HG03469 (cell line): ENCODE results near the gene LDLRAD1.
"Not testable (repeated sequence)": the region's sequence is repeated elsewhere in the genome, so short reads cannot be mapped to it uniquely, and the experiment has no call there.

ENCODE experiments used
- ATAC-seq: cut with Tn5 transposase; IDR thresholded peaks from one replicate; pipeline ENCODE4 v1.9.1; 2021; ENCODE audit warnings: mild to moderate bottlenecking, moderate library complexity, moderate number of reproducible peaks; ENCODE audit not compliant: unreplicated experiment

Gene LDLRAD1

DNA sequence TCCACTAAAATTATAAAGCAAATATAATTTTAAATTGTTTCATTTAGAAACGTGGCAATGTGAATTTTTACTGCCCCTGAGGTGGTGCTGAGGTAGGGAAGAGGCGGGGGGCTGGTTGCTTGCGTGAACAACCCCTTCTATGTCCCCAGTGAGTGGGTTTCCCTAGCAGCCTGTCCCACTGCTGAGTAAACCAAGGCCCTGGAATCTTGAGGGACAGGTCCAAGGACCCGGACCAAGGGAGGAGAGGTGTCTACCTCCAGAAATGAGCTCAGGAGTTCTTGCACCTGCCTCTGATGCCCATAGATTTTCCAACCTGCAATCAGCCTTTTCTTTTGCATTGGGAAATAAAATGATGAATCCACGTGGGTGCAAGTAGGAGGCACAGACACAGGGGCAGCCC, 649 bp upstream of the LDLRAD1 start:
- ATAC-seq = no peak

DNA sequence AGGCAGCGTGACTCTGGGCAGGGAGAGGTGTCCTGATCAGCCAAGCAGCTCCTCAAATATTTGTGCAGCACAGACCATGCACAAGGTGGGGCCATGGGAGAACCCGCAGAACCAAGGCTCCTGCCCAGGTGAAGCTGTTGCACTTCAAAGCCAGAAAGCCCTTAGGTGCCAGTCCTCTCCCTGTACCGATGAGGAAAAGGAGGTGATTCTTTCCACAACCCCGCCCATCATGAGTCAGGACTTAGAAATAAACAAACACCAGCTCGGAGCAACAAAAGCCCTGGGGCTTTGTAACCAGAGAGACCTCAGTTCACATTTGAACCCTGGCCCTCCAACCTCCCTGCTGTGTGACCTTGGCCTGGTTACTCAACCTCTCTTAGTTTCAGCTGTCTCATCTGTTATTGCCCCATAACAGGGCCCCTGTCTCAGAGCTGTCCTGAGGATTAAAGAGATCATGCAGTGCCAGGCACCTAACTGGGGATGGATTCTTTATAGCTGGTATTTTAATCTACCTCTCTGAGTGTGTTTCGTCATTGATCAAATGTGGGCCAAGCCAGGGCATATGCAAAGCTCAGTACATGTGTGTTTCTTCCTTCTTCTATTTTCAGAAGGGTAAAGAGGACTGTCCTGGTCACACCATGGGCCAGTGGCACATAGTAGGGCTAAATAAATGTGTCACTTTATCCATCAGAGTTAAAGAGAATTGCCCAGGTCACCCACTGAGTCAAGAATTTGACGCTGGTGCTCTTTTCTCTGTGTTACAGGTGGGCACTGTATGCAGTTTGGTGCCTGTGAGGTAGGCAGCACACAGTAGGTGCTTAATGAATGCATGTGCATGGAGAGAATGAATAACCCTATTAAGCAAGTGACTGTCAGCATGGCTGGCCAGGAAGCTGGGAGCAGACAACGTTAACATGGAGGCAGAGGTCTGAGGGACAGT, 1.4 kb downstream of the LDLRAD1 start:
- no peak for ATAC-seq

DNA sequence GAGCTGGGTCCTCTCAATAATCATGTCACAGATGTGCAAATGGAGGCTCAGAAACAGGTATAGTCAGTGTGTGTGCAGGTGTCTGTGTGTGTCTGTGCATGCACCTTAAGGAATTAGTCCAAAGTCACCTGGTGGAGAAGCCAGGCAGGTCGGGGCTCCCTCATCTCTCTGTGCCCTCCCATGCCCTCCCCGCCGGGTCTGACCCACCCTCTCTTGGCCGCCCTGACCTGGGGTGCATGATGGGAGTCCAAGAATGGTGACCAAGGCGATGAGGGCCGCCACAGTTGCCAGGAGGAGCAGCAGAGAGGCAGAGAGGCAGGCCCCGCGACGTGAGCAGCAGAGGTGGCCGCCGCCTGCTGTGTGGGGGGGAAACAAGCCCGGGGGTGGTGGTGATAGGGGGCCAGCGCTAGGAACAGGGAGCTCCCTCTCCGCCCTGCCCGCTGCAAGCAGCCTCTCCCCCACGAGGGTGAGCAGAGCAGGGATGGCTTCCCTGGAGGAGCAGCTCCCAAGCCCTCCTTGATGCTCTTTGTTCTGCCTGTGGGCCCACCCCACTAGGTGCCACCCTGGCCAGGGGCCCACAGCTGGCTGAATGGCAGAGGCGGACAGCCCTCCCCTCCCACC, 3.9 kb downstream of the LDLRAD1 start:
- no peak for ATAC-seq

DNA sequence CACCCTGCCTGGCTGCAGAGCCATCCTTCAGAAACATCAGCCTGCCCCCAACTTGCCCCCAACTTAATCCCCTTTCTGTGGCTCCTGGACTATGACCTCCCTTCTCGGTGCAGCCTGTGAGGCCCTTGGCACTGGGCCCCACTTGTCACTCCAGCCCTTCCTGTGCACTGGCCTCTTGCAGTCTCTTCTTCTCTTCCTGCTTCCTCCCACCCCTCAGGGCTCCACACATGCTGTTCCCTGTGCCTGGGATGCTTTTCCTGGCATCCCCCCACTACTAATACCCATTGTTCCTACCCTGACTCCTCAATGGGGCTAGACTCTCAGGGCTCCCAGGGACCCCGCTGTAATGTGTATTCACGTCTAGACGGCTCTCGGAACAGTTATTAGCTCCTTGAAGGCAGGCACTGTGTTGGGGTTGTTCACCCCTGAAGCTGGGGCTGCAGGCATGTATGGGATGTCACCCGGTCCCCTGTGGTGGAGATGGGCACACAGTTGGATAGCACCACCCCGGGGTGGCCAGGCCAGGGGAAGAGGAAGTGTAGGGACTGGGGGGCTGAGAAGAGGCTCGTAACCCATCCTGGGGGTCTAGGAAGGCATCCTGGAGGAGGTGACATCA, 4.5 kb downstream of the LDLRAD1 start:
- no peak for ATAC-seq

DNA sequence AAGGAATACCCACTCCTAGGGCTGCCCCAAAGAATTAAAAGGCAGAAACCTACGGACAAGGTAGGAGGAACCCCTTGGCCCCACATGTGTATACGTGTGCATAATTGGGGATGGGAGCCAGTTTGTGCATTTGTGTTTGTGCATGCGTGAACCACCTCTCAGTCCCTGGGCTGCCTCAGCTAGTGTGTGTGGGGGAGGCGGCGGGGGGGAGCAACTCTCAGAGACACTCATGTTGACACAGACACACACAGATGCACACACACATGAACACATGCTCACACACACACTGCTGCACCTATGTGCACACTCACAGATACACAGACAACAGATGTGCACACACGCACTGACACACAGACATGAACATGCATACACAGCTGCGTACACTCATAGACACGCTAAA, 5.1 kb downstream of the LDLRAD1 start:
- no peak for ATAC-seq

DNA sequence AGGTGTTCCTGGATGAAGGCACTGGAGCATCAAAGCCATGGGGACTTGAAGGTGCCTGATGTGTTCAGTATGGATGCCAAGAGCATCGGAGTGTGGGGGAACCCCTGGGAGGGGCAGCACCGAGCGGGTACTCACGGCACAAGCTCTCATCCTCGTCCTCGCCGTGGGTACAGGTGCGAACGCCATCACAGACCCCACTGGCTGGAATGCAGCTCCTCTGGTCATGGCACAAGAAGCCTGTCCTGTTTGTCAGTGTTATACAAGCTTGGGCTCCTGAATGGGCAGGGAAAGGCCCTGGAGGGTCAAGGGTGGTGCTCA, 6.0 kb downstream of the LDLRAD1 start:
- ATAC-seq = no peak

DNA sequence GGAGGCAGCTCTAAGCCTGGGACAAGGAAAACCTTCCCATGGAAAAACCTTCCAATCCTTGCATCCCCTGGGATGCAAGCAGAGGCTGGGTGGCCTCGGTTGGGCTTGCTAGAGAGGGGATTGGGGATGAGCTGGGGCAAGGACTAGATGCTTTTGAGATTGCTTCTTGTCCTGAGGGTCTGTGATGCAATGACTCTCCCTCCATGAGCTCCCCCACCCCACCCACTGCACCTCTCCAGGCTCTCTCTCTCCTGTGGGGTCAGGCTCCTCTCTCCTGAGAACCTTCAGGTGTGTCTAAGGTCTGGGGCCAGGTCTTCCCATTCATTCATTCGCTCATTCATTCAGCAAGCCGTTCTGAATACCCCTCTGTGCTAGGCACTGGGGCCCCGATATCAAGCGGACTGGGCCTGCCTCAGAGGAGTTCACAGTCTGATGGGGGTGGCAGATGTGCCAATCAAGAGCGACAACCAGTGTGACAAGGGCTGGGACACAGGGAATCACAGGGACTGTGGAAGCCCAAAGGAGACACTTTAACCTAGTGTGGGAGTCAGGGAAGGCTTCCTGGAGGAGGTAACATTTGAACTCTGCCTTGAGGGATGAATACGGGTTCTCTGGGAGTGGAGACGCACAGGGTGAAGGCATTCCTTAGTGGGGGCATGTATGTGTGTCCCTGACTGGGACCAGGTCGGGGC, 6.5 kb downstream of the LDLRAD1 start:
- no peak for ATAC-seq

DNA sequence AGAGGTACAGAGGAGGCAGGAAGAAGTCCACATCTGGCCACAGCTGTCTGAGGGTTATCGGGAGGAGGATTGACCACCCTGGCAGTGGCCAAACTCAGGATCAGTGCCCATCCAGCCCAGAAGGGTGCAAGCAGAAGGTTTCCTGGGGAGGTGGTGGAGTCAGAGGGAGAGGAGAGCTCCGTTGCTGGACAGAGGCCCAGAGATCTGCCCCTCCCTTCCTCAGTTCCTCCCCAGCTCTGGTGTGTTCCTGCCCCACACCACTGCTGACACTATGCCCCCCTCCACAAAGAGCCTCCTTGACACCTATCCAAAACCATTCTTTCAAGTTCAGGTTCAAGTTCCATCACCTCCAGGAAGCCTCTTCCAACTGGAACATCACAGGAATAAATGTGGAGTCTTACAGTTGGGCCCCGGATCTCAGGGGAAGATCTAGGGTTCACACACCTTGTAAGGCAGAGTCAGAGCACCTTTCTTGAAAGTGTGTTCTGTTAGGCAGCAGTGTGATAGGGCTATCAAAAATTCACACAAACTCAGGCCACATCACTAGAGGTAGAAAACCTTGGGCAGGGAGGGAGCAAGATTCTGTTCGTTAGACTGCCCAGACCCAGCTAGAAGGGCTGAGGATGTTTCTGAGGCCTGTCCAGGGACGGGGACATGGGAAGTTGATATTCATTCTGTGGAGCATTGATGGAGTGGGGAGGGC, 7.4 kb downstream of the LDLRAD1 start:
- no peak for ATAC-seq

DNA sequence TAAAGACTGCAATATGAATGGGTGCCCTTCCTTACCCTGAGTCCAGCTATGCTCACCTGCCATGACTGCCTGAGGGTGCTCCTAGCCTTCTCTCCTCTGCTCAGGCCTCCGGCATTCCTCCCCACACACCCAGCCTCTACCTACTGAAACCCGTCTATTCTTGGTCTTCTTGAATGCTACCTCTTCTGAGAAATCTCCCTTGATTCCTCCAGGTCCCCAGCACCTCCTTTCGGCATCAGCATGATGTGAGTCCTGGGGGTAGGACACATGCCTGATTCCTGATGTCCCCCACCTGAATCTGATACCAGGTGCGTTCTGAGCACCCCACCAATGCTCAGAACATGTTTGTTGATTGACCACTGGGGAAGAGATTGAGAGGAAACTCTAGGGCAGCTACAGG, 8.6 kb downstream of the LDLRAD1 start:
- no peak for ATAC-seq

DNA sequence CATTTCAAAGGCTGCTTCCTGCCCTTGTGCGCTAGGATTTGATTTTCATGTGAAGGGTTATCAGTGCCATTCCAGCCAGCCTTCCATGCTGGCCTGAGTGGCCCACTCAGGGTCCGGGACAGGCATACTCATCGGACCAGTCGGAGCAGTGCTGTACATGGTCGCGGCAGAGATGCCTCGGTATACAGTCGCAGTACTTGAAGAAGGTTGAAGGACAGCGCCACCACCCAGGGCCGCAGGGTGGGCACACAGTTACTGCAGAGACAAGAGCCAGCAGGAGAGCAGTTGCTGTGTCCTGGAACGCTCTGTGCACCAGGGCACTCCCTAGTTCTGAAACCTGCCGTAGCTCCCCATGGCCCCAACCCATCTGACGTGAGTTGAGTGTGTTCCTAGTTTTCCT, 9.1 kb downstream of the LDLRAD1 start:
- ATAC-seq = no peak

DNA sequence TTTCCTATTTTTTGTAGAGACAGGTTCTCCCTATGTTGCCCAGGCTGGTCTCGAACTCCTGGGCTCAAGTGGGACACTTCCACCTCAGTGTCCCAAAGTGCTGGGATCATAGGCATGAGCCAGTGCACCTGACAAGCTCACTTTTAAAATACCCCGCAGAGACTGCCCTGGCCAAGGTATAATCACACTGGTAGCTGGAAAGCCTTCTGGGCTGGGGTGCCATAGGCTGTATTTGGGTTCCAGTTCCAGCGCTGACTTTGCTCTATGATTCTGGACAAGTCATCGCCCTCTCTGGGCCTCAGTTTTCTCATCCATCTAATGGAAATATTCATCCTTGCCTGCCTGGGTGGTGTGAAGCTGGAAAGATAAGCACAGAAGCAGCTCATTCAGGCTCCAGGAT, 10.4 kb downstream of the LDLRAD1 start:
- ATAC-seq = no peak

DNA sequence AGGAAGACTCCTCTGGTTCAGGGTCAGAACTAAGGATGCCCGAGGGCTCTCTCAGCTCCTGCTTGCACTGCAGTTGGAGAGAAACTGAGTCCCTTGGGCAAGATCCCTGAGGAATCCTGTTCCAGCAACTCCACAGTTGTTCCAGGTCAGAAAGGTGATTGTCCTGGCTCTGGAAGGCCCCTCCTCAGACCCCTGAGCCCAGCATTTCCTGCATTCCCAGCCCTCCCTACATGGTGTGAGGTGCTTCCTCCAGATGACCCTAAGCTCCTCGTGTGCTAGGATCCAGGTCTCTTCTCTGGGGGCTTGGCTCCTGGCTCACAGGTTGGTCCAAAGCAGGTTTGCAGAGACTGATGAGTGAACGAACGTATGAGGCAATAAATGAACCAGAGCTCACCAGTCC, 11.5 kb downstream of the LDLRAD1 start:
- no peak for ATAC-seq

DNA sequence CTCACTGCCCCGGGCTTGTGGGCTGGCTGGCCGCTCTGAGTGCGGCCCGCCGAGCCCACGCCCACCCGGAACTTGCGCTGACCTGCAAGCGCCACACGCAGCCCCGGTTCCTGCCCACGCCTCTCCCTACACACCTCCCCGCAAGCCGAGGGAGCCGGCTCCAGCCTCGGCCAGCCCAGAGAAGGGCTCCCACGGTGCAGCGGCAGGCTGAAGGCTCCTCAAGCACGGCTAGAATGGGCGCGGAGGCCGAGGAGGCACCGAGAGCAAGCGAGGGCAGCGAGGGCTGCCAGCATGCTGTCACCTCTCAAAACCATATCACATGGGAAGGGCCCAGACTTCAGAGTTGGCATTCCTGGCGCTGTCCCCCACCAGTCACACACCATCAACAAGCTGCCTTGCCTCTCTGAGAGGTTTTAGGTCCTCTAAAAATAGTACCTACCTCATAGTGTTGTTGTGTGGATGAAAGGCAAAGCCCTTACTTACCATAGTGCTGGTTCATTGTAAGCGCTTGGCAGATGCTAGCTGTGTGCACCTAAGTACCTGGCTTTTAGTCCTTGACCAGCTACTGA, 13.4 kb downstream of the LDLRAD1 start:
- no peak for ATAC-seq

DNA sequence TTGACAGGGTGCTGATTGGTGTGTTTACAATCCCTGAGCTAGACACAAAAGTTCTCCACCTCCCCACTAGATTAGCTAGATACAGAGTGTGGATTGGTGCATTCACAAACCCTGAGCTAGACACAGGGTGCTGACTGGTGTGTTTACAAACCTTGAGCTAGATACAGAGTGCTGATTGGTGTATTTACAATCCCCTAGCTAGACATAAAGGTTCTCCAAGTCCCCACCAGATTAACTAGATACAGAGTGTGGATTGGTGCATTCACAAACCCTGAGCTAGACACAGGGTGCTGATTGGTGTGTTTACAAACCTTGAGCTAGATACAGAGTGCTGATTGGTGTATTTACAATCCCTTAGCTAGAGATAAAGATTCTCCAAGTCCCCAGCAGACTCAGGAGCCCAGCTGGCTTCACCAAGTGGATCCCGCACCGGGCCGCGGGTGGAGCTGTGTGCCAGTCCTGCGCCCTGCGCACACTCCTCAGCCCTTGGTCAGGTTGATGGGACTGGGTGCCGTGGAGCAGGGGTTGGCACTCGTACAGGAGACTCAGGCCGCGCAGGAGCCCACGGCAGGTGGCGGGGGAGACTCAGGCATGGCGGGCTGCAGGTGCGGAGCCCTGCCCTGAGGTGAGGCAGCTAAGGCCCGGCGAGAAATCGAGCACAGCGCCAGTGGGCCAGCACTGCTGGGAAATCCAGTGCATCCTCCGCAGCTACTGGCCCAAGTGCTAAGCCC, 14.1 kb downstream of the LDLRAD1 start:
- ATAC-seq = not testable (repeated sequence)

DNA sequence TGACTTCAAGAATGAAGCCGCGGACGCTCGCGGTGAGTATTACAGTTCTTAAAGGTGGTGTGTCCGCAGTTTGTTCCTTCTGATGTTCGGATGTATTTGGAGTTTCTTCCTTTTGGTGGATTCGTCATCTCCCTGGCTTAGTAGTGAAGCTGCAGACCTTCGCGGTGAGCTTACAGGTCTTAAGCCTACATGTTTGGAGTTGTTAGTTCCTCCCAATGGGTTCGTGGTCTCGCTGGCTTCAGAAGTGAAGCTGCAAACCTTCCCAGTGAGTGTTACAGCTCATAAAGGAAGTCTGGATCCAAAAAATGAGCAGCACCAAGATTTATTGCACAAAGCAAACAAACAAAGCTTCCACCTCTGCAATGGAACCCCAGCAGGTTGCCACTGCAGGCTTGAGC, 14.7 kb downstream of the LDLRAD1 start:
- no peak for ATAC-seq

DNA sequence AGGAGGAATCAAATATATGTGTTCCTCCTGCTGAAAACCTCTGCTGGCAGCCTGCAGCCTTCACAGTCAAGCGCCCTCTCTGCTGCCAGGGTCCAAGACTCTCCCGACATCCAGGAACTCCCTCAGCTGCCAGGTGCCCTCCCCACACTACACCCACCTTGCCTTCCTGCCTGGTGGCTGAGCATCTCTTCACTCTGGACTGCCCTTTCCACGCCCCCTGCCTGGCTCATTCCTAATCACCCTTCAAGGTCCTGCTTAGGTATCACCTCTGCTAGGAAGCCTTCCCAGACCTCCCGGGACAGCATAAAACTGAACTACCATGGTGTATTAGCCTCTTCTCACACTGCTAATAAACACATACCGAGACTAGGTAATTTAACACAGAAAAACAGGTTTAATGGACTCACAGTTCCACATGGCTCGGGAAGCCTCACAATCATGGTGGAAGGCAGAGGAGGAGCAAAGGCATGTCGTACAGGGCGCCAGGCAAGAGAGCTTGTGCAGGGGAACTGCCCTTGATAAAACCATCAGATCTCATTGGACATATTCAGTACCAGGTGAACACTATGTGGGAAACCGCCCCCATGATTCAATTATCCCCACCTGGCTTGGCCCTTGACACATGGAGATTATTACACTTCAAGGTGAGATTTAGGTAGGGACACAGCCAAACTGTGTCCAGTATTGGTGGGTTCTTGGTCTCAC, 15.3 kb downstream of the LDLRAD1 start:
- ATAC-seq = no peak

DNA sequence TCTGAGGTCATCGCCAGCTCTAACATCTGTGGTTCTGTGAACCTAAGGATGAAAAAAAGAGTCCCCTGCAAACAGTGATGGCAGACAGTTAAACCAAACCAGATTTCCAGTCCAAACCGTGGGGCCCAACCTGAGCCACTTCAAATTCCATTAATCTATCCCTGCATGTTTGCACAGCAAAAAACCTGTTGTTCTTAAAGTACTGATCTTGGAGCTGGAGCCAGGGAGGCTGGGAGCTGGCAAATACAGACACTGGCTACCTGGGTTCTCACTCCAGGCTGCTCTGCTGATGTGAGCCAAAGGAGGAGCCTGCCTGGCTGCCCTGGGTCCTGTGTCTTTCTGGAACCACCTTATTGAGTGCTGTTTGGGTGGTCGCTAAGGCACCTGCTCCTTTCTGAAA, 16.4 kb downstream of the LDLRAD1 start:
- ATAC-seq = no peak

DNA sequence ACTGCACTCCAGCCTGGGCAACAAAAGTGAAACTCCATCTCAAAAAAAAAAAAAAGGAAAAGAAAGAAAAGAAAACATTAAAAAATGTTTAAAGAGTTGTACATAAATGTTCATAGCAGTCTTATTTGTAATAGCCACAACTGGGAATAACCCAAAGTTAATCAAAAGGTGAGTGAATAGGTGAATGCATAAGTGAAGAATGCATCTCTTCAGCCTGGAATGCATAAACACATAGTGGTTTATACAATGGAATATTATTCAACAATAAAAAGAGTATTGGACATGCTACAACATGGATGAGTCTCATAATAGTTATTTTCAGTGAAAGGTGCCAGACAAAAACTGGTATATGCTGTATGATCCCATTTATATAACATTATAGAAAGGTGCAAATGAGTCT, 18.1 kb downstream of the LDLRAD1 start:
- no peak for ATAC-seq

DNA sequence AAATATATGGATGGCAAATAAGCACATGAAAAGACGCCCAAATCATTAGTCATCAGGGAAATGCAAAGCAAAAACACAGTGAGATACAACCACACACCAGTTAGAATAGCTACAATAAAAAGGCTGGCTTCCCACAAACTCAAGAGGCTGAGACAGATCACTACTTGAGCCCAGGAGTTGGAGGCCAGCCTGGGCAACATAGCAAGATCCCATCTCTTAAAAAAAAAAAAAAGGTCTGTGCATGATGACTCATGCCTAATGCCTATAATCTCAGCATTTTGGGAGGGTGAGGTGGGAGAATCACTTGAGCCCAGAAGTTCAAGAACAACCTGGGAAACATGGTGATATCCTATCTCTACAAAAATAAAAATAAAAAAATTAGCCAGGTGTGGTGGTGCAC, 19.8 kb downstream of the LDLRAD1 start:
- ATAC-seq = no peak
